K562 (cell line): ENCODE measurements around the gene TBX6. TPM values are rescaled to one million over a fixed set of nuclear protein-coding genes. Genes with fewer than 3 reads are reported as not detected.

Experiments
- FOXK1 ChIP-seq: sonication (generic); formaldehyde crosslinking; IDR thresholded peaks from 2 replicates; pipeline ENCODE4 v1.8.0; 2022; ENCODE audit warnings: missing genetic modification reagents, mild to moderate bottlenecking, borderline replicate concordance
- GTF2E2 ChIP-seq: fragments of 200-800 bp; sonication (Bioruptor generic); IDR thresholded peaks from 2 replicates; pipeline ENCODE4 v1.6.1; 2016; ENCODE audit warnings: missing genetic modification characterization, missing compliant biosample characterization
- MIER1 ChIP-seq: fragments of 450-650 bp; IDR thresholded peaks from 2 replicates; pipeline ENCODE4 v1.6.1; 2016; ENCODE audit warnings: antibody characterized with exemption, mild to moderate bottlenecking, low read depth
- NCOR1 ChIP-seq: fragments of 450-650 bp; IDR thresholded peaks from 2 replicates; pipeline ENCODE4 v1.6.1; 2016; ENCODE audit warnings: mild to moderate bottlenecking, moderate library complexity
- NR2C2 ChIP-seq, 2 experiments: fragments of 200-800 bp in 1 of 2; sonication (Bioruptor generic) in 1 of 2; sonication (generic) in 1 of 2; formaldehyde crosslinking in 1 of 2; IDR thresholded peaks; 2 replicates each; pipeline versions ENCODE4 v1.6.1 to v1.8.0; 2016 to 2022; ENCODE audit warnings: mild to moderate bottlenecking in 1 of 2, missing compliant biosample characterization in 1 of 2, missing genetic modification characterization in 1 of 2, missing genetic modification reagents in 1 of 2
- NRF1 ChIP-seq, 2 experiments: fragments of 450-650 bp; IDR thresholded peaks in 1 of 2; conservative IDR thresholded peaks in 1 of 2; 2 replicates each; pipeline ENCODE4 v1.6.1; 2014; ENCODE audit warnings: mild to moderate bottlenecking in 2 of 2
- RBM14 ChIP-seq: fragments of 200-400 bp; formaldehyde crosslinking; IDR thresholded peaks from 2 replicates; pipeline ENCODE4 v1.6.1; 2018; ENCODE audit warnings: low read depth, mild to moderate bottlenecking, low read length, moderate library complexity, borderline replicate concordance; ENCODE audit not compliant: insufficient read depth
- SAP30 ChIP-seq: fragments of 200-600 bp; sonication (generic); IDR thresholded peaks from 2 replicates; pipeline ENCODE4 v1.6.1; 2012; ENCODE audit warnings: borderline replicate concordance, low read depth, mild to moderate bottlenecking, moderate library complexity, low read length, control low read depth, inconsistent platforms; ENCODE audit not compliant: insufficient read depth, poor library complexity, severe bottlenecking
- SMARCA4 ChIP-seq: fragments of 450-650 bp; IDR thresholded peaks from 2 replicates; pipeline ENCODE4 v1.6.1; 2016
- SMARCC2 ChIP-seq: fragments of 450-650 bp; IDR thresholded peaks from 2 replicates; pipeline ENCODE4 v1.6.1; 2017; ENCODE audit warnings: antibody characterized with exemption, moderate library complexity, mild to moderate bottlenecking, low read depth
- TAF1 ChIP-seq: IDR thresholded peaks from 2 replicates; pipeline ENCODE4 v1.6.1; 2011; ENCODE audit warnings: mild to moderate bottlenecking, low read length, moderate library complexity; ENCODE audit not compliant: insufficient read depth, control insufficient read depth, severe bottlenecking; ENCODE audit errors: extremely low read depth
- ZBTB40 ChIP-seq, 2 experiments: fragments of 450-650 bp in 1 of 2; sonication (generic) in 1 of 2; formaldehyde crosslinking in 1 of 2; IDR thresholded peaks; 2 replicates each; pipeline versions ENCODE4 v1.7.1 to v1.9.0; 2016 to 2022; ENCODE audit warnings: inconsistent platforms in 1 of 2, mild to moderate bottlenecking in 1 of 2, missing genetic modification reagents in 1 of 2
- polyA plus RNA-seq, 8 experiments: library from polyadenylated mRNA; depleted of rRNA in 4 of 8; stranded (reverse) in 5 of 8; unstranded in 3 of 8; fragments of >200 nt; fragmentation: Nextera tagmentation in 2 of 8; fragmentation: Illumina TruSeq in 1 of 8; extraction: Ambion mirVana in 2 of 8; extraction: Trizol in 1 of 8; gene quantifications; 2 replicates each; pipeline versions ENCODE4 v1.2.1 to v1.2.3, GENCODE V29; 2011 to 2014; ENCODE audit warnings: inconsistent platforms in 1 of 8, missing spikeins in 1 of 8
- total RNA-seq, 7 experiments: library from RNA; depleted of rRNA in 6 of 7; stranded (reverse); fragments of >200 nt in 6 of 7; fragmentation: Illumina TruSeq in 2 of 7; extraction: Trizol in 2 of 7; gene quantifications; 2 replicates each; pipeline versions ENCODE4 v1.2.1 to v1.2.3, GENCODE V29; 2011 to 2021; ENCODE audit warnings: low replicate concordance in 1 of 7
- TF ChIP-seq, protein P1 (sequence below): sonication (generic); formaldehyde crosslinking; IDR thresholded peaks from 2 replicates; pipeline ENCODE4 v1.8.1; 2023; ENCODE audit warnings: mild to moderate bottlenecking, missing genetic modification reagents

The TBX6 gene
- total and polyA plus RNA-seq, 9 of the 15 experiments (the other 6 are each of a cell fraction or from before 2014, with no cell fraction given), result 0.07 to 0.58 (median 0.11) TPM; not detected in 2

GRCh38 chr16:30065943-30066760 is 25.6 kb downstream of the TBX6 start (continued):
- TF ChIP-seq ZBTB40 (IDR thresholded peaks at IDR 0.05) (no peak), ZBTB40 (CRISPR knock-in tag; IDR thresholded peaks at IDR 0.05) (no peak), GTF2E2 (tag) (0 out of 2 replicates have a peak, but pooled peaks have one; percentile 14), SAP30 (peak; percentile 89), NR2C2 (CRISPR knock-in tag; IDR thresholded peaks at IDR 0.05) (no peak), NR2C2 (tag; IDR thresholded peaks at IDR 0.05) (no peak), NCOR1 (peak; percentile 34; the same call in 1 of the 2 replicates), FOXK1 (CRISPR knock-in tag) (0 out of 2 replicates have a peak, but pooled peaks have one; percentile 16), MIER1 (0 out of 2 replicates have a peak, but pooled peaks have one; percentile 25), TAF1 (peak; percentile 7), SMARCA4 (peak; percentile 82), SMARCC2 (0 out of 2 replicates have a peak, but pooled peaks have one; percentile 59), RBM14 (0 out of 2 replicates have a peak, but pooled peaks have one; percentile 5), NRF1 (conservative IDR thresholded peaks at IDR 0.05 in 1 of 2, IDR thresholded peaks at IDR 0.05 in 1 of 2) (peak; percentile 74 to 79)
- TF ChIP-seq, protein P1, sequence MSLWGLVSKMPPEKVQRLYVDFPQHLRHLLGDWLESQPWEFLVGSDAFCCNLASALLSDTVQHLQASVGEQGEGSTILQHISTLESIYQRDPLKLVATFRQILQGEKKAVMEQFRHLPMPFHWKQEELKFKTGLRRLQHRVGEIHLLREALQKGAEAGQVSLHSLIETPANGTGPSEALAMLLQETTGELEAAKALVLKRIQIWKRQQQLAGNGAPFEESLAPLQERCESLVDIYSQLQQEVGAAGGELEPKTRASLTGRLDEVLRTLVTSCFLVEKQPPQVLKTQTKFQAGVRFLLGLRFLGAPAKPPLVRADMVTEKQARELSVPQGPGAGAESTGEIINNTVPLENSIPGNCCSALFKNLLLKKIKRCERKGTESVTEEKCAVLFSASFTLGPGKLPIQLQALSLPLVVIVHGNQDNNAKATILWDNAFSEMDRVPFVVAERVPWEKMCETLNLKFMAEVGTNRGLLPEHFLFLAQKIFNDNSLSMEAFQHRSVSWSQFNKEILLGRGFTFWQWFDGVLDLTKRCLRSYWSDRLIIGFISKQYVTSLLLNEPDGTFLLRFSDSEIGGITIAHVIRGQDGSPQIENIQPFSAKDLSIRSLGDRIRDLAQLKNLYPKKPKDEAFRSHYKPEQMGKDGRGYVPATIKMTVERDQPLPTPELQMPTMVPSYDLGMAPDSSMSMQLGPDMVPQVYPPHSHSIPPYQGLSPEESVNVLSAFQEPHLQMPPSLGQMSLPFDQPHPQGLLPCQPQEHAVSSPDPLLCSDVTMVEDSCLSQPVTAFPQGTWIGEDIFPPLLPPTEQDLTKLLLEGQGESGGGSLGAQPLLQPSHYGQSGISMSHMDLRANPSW (CRISPR knock-in tag), result 0 out of 2 replicates have a peak, but pooled peaks have one; percentile 12
